Renal pelvis (tissue), 4 donors: ENCODE results near the gene DGLUCY. TPM values are rescaled to one million over a fixed set of nuclear protein-coding genes. Genes with fewer than 3 reads are reported as not detected.
"Not testable (repeated sequence)": the region's sequence is repeated elsewhere in the genome, so short reads cannot be mapped to it uniquely, and the experiment has no call there.

Experiments
- DNase-seq: peaks from one replicate; pipeline ENCODE4 v3.0.0-alpha.2; 2013
- polyA plus RNA-seq, 3 donors: library from polyadenylated mRNA; unstranded; fragments of 120-200 nt; gene quantifications; one replicate each; pipeline ENCODE4 v1.2.1, GENCODE V29; 2013; ENCODE audit not compliant: insufficient read length in 3 of 3

DGLUCY gene
- polyA plus RNA-seq, 3 donors: 69.6 to 90.1 (median 85.1) TPM

DNA sequence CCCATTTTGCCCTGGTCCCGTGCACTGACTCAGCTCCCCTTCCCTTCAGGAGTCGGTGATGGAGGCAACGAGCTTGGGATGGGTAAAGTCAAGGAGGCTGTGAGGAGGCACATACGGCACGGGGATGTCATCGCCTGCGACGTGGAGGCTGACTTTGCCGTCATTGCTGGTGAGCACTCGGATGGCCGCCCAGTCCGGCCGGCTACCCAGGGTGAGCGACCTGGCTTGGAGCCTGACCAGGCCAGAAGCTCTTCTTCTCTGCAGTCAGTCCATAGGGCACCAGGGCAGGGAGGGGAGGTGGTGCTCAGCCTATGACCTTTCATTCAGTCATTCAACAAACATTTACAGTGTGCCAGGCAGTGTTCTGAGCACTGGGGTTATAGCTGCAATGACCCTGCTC lies 90.8 kb downstream of the DGLUCY start:
- DNase-seq: no peak

DNA sequence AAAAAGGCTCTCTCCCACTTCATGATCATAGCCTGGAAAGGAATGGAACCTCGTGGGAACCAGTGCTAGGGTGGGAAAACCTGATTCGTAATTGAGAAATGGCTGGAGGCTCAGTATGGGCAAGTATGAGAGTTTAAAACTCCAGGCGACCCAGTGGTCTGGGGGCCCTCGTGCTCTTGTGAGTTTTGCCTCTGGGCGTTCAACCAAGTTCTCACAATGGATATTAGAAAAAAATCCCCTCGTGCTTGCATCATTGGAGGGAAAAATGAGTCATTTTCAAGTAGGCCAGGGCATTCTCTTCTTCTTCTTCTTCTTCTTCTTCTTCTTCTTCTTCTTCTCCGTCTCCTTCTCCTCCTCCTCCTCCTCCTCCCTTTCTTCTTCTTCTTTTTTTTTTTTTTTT lies 91.6 kb downstream of the DGLUCY start:
- DNase-seq: no peak

DNA sequence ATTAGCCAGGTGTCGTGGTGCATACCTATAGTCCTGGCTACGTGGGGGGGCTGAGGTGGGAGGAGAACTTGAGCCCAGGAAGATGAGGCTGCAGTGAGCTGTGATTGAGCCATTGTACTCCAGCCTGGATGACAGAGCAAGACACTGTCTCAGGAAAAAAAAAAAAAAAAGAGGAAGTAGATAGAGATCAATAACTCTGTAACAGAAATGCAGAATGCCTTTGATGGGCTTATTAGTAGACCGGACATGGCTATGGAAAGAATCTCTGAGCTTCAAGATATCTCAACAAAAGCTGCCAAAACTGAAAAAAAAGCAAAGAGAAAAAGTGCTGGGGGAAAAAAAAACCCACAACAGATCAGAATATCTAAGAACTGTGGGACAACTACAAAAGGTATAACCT lies 93.1 kb downstream of the DGLUCY start:
- DNase-seq: no peak

DNA sequence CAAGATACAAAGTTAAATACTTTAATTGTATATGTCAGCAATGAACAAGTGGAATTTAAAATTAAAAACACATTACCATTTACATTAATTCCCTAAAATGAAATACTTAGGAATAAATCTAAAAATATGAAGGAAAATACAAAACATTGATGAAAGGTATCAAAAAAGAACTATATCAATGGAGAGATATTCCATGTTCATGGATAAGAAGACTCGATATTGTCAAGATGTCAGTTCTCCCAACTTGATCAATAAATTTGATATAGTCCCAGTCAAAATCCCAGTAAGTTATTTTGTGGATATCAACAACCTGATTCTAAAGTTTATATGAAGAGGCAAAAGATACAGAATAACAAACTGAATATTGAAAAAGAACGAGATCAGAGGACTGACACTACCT lies 97.1 kb downstream of the DGLUCY start:
- DNase-seq: no peak

DNA sequence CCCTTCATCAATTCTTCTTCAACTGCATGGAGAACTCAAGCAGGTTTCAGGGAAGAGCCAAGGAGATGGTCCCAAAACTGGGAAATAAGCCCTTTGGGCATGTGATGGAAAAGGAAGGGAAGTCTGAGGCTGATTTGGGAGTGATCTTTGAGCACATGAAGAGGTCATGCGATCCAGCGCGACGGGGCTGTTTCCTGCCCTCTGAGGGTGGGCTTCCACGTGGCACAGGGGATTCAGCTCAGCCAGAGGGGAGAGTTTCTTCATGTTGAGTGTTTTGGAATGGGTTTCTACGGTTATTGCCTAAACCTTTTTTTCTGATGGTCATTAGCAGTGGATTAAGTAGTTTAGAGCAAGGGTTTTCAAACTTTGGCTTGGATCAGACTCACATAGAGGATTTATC lies 100.4 kb downstream of the DGLUCY start:
- DNase-seq: no peak

DNA sequence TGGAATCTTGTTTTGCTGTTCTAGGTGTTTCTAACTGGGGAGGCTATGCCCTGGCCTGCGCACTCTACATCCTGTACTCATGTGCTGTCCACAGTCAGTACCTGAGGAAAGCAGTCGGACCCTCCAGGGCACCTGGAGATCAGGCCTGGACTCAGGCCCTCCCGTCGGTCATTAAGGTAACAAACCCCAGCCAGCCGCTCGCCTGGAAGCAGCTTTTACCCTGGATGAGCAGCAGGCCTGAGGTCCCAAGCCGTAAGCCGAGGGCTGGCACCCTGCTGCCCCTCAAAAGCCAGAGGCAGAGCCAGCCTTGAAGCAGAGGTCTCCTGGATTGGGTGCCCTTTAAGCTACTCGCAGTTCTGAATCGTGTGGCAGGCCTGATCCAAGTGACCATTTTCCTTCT lies 101.5 kb downstream of the DGLUCY start:
- DNase-seq: no peak

DNA sequence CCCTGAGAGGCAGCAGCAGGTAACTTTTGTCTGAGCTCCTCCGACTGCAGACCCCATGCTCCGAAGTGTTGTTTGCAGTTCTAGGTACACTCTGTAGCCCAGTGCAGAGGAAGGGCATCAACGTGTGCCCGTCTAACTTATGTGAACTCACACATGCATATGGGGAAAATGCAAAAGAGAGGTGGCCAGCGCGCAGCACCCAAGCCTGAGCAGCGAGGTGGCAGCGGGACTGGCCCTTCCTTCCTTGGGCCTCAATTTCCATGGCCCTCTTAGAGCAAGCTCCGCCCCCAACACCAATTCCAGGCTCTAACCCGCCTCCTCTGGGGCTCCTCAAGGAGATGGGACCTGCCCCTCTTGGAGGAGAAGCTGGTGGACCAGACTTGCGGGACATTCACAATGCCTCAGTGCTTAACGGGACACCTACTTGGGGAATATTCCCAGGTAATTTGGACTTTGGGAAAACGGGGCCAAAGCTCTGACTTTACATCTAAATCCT lies 102.9 kb downstream of the DGLUCY start:
- no peak for DNase-seq

DNA sequence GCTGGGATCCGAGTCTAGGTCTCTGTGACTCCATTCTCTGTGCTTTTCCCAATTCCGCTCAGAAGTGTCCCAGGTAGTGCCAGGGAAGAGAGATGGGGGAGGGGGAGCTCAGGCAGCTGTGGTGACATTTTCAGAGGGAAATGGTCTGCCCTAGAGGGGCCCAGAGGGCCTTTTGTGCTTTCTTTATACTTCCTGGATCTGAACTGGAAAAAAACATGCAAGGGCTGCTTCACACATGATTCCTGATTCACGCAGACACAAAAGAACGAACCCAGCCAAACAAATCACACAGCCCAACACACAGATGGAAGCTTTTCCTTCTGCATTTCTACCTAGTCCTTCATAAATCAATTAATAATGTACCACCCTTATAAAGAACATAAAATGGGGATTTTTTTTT lies 104.1 kb downstream of the DGLUCY start:
- DNase-seq: no peak

DNA sequence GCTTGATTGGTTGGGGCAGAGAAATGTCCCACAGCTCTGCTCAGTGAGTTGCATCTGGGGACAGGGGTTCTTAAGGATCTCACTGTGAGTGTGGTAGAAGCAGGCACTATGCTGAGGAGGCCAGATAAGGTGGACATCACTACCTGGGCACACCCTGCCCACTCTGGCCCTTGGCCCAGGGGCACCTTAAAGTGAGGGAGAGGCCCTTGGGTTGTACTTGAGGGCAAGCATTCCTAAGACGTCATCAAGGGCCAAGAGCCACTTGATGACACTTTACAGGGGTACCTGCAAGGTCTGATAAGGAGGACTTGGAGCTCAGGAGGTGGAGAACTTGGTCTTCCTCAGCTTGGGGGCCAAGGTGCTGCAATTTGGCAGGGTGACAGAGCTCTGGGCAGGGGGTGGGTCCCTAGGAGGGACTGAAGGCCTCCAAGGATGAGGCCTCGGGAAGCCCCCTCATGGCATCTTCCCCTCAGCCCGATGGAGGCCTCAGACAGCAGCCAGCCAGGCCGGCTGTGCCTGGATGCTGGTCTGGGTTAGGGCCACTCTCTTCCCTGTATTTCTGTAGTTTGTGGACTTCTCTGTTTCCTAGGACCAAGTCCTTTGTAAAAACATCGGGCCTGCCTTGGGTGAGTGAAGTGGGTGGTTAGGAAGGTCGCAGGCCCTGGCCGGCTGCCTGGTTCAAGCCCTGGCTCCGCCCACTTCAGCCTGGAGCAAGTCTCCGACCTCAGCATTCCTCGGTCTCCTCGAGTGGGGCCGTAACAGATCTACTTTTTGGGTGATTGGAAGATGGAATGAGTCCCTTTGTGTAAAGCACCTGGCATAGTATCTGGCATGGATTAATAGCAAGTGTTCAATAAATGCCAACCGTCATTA lies 105.9 kb downstream of the DGLUCY start:
- no peak for DNase-seq

DNA sequence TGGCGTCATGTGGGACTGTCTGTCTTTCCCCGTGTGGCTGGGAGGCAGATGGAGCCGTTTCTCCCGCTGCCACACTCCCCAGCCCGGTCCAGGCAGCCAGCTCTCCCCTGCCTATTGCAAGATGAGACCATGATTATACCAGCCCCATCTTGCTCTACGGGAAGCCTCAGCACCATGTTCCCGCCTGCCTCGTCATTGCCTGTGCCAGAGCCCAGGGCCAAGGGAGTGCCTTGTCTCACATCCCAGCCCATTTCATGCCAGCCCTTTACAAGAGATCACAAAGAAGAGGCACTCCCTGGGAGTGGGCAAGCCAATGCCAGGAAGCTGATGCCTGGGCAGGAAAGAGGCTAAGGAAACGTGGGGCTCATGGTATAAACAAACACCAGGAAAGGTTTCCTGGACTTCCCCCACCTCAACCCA lies 106.7 kb downstream of the DGLUCY start:
- DNase-seq: no peak

DNA sequence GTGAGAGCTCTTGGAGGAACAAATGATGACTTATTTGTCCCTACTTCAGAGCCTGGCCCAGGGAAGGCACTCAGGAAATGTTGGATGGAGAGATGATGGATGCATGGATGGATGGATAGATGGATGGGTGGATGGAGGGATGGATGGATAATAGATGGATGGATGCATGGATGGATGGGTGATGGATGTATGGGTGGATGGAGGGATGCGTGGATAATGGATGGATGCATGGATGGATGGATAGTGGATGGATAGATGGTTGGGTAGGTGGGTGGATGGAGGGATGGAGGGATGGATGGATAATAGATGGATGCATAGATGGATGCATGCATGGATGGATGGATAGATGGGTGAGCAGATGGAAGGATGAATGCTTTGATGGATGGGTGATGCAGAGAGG lies 107.4 kb downstream of the DGLUCY start:
- no peak for DNase-seq

DNA sequence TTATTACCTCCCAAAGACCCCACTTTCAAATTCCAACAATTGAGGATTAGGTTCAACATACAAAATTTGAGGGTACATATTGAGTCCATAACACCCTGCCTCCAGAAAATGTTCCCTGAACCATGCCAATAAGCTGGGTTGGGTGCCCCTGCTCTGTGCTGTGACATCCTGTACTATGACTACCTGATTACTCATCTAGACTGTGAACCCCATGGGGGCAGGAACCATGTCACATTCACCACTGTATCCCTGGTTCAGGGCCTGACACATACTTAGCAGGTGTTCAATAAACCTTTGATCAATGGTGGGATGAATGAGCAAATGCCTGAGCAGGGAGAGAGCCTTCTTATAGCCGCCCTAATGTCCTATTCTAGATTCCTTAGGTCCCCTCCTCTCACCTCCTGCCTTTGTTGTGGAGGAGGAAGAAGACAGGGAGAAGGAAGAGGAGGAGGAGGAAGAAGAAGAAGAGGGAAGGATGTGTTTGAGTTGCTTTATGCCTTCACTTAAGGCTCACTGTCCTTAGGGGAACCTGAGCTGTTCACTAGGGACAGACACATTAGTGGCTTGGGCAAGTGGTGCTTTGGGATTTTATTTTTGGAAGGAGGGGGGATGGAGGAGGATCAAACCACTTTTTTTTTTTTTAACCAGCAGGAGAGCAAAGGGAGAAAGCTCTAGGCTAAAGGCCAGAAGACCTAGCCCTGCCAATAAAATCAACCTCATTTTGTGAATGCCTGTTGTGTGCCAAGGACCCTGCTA lies 109.3 kb downstream of the DGLUCY start:
- no peak for DNase-seq

DNA sequence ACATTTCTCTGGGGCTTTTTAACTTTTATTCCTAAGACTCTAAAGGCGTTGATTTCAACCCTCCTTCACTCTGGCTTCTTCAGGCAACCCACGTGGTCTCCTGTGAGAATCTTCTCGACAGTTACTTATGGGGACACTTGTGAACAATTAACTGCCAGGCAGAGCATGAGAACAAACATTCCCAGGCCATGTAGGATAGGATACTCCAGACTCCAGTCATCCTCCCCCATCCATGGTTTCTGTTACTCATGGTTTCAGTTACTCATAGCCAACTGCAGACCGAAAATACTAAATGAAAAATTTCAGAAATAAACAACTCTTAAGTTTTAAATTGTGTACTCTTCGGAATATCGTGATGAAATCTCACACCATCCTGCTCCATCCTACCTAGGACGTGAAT lies 111.2 kb downstream of the DGLUCY start:
- DNase-seq: no peak

DNA sequence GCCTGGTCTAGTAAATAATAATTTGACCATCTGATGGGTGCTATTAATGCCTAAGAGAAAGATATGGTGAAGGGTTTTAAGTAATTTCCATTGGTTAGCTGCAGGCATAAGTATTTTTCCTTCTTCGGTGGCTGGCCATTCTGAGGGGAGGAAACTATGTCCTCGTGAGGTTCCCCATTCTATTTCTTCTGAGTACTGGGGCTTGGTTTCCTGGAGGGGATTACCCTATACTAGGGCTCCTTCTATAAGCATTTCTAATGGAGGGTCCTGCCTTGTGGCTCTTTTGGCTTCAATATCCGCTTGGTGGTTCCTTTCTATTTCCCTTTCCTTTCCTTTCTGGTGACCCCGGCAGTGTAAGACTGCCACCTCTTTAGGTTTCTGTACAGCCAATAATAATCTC lies 112.5 kb downstream of the DGLUCY start:
- not testable (repeated sequence) for DNase-seq

DNA sequence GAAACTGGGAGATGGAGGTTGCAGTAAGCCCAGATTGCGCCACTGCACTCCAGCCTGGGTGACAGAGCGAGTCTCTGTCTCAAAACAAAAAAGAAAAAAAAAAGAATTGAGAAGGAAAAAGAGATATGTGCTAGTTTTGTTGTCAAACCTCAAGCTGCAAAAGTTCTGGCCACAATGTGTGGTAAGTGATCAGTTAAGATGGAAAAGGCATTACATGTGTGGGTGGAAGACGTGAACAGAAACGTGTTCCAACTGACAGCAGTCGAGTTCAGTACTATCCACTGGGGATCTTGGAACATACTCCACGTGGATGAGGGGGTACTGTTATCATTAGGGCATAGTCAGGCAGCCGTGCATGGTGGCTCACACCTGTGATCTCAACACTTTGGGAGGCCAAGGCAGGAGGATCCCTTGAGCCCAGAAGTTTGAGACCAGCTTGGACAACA lies 113.3 kb downstream of the DGLUCY start:
- no peak for DNase-seq

DNA sequence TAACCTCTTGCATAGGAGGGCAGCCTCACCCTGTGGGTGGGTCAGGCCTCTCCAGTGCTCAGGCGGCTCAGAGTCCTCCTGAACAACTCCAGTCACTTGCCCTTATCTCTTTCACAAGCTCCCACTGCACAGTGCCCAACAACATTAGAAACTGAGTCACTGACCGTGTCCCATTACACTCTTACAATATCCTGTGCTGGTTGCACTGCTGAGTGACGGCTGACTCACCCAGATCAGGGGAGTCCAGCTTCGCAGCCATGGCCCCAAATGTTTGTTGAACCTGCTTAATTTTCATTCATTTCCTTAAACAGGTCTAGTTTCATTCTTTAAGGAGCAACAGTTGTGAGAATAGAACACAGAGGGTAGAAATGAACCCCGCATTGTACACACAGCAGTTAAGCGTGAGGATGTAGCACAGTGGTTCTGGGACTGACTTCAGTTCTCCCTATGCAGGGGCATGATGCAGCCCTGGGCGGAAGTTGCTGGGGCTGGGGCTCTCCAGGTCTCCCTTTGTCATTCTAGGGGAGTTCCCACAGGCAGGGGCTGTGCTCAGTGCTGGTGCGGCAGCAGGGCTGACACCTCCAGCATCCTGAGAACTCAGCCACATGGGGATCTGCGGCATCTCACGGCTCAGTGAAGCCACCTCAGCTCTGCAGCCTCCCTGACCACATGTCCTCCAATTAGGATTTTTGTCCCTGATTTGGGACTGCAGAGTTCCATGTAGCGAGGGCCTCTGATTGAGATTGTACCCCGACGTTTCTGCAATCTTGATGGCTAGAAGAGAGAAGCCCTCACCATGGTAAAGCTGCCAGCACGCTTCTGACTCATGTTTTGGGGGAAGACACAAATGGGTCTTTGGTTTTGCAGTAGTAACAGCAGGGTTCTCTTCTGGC lies 114.5 kb downstream of the DGLUCY start:
- no peak for DNase-seq

DNA sequence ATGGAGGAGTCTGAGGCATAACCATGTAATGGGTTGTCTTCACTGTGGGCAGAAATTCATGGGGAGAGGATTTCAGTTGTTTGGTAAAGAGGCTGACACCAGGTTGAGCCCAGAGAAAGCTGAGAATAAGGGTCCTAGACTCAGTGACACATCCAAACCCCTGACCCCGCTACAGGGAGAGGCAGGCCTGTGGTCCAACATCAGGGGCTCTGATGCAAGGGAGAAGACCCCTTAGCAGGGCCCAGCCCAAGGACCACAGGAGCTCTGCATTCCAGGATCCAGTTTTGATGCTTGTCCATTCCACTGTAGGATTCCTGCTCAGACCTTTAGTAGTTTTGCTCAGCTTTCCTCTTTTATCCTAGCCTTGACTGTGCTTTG lies 115.1 kb downstream of the DGLUCY start:
- DNase-seq: no peak

DNA sequence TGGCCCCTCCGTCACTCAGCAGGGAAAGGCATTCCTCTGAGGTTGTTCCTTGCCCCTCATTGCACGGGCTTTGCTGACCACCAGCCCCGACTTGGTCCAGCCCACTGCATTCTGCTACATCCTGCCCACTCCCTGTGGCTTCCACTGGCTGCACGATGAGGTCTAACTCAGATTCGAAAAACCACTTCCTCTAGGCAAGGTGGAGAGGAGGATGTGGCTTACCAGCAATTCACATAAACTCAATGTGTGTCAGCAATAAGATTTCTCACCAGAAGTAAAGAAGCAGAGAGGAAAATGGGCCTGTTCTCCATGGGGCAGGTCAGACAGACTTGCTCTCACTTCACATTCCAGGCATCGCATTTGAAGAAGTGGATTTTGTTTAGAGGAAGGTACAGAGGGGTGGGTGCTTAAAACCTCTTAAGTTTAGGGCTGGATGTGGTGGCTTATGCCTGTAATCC lies 115.9 kb downstream of the DGLUCY start:
- DNase-seq: no peak

DNA sequence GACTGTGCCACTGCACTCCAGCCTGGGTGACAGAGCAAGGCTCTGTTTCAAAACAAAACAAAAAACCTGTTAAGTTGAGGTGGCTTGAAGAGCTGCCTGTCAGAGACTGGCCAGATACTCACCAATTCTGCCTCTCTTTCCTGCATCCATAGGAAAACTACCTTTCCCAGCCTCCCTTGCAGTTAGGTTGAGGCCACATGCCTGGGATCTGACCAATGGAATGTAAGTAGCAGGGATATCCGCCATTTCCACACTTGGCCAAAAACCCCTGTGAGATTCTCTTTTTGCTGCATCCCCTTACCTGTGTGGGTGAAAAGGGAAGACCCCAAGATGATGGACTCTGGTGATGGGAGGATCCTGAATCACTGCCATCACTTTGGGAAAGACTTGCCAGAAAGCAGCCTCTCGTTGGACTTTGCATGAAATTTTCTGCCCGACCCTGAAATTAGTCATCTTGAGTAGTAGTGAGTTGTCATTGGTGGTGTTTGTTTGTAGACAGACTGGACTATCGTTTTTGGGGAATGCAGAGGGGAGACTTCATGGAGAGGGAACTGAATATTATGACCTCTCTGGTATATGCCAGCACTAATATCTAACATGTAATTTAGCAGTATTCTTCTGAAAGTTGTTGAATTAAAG lies 116.6 kb downstream of the DGLUCY start:
- no peak for DNase-seq

DNA sequence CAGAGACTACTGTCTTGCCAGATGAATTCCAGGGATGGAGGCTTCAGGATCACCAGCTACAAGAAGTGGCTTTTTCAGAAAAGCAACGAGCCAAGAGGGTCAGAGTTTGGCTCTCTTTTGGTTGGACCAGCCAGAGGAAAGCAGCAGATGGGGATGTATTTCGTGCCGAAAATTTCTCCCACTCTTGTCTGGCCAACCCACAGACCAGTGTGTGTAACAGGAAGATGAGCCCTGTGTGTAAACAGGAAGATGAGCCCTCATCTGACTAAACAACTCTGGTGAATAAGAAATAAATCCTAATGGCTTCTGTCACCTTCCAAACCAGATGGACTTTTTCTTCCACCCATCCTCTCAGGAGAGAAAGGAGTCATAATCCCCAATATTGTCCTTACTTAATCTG lies 117.6 kb downstream of the DGLUCY start:
- no peak for DNase-seq

DNA sequence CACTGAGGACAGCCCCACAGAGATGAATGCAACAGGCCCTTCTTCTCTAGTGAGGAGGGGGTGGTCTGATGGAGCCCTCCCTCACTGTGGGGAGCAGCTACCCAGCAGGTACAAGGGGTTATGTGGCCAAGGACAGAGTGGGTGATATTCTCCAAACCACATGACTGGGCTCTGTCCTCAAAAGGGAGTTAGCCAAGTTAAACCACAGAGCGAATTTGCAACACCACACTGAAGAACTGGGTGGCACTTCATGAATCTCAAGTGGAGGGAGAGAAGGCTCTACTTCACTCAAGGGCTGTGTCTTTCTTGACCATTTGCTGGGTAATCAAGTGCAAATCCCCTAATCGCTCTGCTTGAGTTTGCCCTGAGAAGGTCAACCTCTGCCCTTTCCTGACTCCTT lies 118.2 kb downstream of the DGLUCY start:
- no peak for DNase-seq

DNA sequence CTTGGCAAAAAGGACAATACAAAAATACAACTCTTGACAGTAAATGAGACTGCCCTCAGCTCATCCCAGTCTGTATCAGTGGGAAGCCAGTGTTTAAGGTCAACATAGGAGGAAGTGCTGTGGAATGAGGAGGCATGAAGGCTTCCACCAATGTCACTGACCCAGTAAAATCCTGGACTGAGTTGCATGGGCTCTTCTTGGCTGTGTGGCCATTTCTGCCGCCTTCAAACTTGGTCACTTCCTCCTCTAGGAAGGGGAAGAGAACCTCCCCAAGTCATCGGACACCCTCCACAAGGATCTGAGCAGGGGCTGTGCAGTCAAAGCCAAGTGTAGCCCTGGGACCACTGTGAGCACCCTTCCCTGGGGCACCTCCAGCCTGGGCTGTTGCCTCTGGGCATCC lies 118.7 kb downstream of the DGLUCY start:
- DNase-seq: no peak
